Measurements from ENCODE around the gene MOV10L1.

Gene MOV10L1

DNA sequence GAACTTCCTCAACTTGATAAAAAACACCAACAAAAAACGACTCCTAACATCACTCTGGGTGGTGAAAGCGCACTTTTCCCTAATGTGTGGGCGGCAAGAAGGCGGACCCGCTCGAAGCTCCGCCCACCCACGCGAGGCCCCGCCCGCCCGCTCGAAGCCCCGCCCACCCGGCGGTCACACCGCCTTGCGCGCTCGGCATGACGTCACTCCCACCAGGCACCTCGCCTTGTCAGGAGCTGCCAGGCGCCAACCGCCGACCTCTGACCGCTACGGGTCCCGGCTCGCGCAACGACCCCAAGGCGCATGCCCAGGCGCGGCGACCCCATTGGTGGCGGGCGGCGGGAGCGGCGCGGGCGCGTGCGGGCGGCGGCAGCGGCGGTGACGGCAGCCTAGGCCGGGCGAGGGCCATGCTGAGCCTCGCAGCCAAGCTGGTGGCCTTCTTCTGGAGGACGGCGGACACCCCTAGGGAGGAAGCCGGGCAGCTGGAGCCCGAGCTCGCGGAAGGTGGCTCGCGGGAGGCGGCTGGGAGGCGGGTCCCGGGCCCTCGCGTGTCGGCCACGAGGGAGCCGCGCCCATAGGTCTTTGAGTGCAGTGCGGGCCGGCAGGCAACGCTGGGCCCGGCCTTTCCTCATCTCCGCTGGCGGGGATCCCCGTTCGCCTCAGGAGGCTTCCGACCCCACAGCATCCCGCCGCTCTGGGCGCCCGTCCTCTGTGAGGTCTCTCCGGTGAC lies at the start of gene MOV10L1:
MOV10L1 (plus strand) TSS at position 325 of the 730 bp plus-strand sequence; CDS start at position 408, 83 bp downstream.
- DNase-seq: no peak

DNA sequence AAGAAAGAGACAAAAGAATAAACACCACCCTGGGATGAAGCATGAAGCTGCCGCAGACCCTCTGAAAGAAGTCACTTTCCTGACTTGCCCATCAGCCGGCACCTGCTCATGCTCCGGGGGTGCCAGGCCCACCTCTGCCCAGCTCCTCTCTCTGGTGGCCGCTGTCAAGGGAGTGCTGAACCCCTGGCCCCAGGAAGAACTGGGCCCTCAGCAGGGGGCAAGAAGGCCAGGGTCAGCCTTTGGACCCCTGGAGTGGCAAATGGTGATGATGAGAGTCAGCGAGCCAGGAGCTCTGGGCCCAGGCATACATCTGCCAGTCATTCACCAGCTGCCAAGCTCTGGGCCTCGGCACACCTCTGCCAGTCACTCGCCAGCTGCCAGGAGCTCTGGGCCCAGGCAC lies 49.1 kb upstream of the MOV10L1 start:
- DNase-seq: no peak

DNA sequence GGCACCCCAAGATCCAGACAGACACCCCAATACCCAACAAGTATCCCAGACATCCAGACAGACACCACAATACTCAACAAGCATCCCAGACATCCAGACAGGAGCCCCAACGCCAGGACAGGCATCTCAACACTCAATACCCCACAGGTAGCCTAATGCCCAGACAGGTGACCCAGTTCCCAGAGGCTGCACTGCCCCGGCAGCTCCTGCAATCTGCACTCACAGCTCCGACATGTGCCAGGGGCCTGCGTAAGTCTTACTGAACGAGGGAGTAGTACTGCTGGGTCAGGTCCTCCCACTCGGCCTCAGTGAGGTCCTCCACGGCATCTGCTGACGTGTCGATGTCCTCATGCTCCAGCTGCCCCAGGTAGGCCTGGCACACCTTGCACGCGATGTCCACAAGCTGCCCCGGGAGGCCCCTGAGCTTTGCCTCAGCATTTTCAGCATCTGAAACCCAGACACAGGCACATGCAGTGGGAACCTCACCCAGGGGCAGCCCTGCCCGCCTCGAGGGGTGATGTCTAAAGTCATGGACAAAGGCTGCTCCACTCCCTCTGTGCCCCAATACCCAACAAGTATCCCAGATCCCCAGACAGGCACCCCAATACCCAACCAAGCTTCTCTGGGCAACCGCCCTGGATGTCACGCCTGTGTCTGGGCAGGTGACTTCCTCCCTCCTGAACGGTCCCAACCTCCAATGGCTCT lies 48.3 kb upstream of the MOV10L1 start:
- no peak for DNase-seq

DNA sequence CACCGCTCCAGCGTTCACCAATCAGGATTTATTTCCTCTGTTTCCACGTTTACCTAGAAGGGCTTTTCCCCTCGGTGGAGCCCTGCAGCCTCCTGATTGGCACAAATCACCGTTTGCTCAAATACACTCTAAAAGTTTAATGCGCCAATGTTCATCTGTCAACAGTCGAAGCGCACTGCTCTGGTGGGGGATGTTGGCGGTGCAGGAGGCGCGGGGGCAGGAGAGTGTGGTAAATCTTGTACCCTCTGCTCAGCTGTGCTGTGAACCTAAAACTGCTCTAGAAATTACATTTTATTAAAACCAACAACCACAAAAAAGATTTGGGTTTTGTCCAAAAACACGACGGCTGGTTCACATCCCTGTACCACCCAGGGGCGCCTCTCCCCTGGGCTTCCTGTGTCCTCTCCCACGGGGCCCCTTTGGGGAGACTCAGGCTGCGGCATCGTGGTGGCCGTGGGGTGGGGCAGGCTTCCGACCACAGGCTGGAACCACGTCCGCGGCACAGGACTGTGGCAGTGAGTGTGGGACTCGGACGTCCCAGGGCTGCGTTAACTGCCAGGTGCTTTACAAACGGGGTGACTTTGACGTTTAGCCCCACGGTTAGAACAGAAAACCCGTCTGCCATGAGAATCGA lies 45.2 kb upstream of the MOV10L1 start:
- no peak for DNase-seq

DNA sequence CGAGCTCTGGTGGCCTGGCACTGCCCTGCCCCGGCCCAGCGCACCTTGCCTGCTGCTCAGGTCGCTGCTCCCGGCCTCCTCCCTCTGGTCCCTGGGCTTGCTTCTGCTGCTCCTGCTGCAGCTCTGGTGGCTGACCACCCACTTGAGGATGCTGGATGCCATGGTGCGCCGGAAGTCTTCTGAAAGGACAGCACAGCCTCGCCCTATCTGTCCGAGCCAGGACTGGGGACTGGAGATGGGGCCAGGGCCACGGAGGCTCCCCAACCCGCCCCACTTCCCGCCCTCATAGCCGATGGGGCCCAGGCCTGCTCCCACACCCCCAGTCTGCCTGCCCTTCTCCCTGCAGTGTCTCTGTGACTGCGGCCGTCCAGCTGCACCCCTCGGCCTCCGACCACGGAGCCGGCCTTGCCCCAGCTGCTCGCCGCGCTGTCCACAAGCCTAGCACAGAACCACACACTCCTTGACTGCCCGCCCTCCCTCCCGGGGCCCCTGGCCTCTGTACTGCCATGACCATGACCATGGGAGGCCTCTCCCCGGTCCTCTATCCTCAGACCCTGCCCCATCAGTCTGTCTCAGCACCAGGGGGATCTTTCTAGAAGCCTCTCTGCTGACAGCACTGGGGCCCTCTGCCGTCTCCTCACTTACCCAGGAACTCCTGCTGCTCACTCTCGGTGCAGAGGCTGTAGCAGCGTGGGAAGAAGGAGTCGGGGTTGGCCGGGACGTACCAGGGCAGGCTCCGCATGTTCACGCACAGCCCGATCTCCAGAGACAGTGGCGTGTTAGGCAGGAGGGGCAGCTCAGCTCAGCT lies 44.4 kb upstream of the MOV10L1 start:
- DNase-seq: no peak

DNA sequence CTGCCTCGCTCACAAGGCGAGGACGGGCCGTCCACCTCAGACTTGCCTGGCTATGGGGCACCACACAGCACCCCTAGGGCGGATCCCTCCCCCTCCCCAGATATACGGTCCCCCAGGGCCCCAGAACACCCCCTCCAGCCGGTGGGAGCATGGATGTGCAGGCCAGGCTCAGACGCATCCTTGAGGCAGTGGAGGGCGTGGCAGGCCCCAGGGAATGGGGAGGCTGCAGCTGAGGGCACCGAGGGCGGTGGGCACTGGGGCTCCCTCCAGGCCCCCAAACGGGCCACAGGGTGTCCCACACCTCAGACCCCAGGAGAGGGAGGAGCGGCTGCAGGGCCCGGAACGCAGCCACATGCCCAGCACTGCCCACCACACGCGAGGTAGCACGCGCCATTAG lies 43.8 kb upstream of the MOV10L1 start:
- no peak for DNase-seq

DNA sequence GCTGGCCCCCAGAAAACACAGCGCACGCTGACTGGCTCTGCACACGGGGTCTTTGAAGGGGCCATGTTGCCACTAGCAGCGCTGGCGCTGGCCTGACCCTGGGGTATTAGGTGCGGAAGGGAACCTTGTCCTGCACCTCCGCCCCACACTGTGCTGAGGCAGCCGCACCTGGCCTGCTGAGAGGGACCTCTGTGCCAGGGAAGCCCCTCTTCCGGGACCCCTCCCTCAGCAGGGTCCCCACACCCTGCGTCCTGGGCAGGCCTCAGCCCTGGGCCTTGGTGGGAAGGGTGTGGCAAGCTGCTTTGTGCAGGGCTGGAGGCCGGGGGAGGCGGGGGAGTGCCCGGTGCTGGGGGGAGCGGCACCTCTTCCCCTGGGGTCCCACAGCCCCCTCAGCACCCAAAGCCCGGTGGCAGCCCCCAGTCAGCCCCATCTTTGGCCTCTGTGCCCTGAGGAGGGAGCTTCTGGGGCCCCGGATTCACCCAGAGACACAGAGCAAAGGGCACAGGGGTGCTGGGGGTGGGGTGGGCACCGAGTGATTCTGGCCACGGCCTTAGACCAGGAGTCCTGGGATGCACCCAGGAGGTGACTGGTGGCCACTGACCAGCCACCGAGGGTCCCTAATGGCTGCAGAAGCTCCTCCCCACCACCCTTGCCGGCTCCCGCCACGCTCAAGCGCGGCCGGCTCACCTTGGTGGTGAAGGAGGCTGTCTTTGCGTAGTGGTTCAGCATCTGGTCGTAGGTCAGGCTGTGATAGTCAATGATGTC lies 43.1 kb upstream of the MOV10L1 start:
- no peak for DNase-seq

DNA sequence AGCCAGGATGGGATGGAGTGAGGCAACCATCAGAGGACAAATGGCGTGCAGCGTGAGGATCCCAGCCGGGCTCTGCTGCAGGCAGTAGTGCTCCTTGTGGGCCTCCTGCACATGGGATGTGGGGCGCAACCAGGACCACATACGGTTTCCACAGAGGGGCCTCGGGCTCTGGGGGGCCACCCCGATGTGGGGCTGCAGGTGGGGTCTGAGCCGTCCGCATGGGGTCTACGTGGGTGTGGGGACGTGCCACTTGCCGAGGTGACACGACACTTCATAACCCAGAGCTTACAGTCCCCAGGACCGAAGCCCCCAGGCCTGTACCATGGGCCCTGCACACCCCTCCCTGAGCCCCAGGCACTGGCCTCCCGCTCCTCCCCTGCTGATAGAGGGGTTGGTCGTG lies 42.5 kb upstream of the MOV10L1 start:
- no peak for DNase-seq

DNA sequence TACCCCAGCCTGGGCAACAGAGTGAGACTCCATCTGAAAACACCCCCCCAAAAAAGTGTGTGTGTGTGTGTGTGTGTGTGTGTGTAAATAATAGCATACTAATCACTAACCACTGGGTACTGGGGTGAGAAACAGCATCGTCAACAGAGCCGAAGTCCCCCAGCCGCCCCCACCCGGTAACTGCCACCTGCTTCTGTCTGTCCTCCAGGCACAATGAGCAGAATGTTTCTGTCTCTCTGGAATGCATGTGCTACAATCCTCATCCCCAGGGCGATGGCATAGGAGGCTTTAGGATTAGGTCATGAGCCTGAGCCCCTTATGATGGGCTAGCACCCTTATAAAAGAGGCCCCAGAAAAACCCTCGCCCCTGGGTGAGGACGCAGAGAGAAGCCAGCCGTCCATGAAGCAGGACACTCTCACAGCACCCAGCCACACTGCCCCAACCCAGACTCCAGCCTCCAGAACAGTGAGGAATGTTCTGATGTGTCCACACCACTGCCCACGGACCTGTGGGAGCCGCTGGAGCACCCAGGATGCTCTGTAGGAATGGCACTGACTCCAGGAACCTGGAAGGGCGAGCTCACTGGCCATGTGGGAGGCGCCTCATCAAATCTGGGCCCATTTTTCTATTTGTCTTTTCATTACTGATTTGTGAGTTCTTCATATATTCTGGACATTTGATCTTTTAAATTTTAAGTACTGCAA lies 41.6 kb upstream of the MOV10L1 start:
- DNase-seq: no peak

DNA sequence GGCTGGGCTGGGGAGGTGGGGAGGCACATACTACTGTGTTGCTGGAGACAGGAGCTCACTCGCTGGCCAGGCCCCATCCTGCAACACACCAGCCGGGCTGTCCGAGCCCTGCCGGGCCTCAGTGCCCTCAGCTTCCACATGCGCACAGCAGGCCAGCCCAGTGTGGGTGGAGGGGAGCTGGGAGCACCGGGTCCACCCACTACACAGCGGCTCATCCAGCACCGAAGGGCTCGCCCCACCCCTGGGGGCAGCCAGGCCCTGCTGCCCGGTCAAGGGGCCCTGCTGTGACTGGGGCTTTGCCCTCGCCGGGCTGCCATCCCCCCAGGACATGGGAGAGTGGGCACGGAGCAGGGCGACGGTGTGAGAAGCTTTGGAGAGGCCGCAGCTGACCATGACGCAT lies 41.0 kb upstream of the MOV10L1 start:
- no peak for DNase-seq

DNA sequence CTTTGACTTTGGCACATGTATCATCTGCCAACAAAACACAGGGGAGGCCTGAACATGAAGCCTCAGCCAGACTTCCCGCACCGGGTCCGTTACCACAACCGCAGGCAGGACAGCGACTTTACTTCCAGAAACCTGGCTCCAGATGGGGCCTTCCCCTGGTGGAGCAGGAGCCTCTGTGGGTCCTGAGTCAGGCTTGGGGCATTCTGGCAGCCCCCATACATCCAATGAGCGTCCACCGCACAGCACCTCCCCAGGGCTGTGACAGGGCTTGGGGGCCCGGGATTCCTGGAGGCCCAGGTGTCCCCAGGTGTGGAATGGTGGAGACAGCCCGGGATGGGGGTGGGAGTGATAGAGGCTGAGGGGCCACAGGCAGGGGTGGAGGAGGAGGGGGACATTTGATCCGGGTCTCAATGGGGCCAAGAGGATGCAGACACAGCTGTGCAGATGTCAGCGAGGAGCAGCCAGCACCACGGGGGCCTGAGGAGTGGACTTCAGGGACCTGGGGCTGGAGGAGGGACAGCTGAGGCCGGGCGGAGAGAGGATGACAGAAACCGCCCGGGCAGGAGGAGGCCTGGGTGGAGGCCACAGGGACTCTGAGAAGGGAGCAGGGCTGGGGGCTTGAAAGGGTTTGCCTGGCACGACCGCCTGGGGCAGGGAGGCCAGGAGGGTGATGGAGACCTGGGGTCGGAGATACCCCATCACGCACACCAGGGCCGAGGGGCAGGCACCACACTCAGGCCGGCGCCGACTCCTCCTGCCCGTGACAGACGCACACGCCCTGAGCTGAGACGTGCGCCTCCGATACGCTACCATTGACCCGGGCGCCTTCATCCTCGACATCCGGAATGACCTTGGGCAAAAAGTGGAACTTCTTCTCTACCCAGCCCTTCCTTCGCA lies 40.3 kb upstream of the MOV10L1 start:
- no peak for DNase-seq

DNA sequence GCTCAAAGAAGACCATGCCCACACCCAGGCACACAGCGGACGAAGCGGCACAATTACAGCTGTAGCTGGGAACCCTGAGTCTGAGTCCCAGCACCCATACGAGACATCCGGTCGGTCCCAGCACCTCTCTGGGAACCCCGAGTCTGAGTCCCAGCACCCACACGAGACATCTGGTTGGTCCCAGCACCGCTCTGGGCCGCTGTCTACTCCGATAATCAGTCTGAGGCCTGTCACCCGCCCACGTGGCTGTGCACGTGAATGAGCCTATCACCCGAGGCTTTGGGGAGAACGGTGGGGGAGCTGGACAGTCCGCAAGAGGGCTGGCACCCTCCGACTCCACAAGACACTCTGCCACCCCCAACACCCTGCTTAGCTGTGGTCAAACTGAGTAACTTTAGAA lies 37.9 kb upstream of the MOV10L1 start:
- no peak for DNase-seq

DNA sequence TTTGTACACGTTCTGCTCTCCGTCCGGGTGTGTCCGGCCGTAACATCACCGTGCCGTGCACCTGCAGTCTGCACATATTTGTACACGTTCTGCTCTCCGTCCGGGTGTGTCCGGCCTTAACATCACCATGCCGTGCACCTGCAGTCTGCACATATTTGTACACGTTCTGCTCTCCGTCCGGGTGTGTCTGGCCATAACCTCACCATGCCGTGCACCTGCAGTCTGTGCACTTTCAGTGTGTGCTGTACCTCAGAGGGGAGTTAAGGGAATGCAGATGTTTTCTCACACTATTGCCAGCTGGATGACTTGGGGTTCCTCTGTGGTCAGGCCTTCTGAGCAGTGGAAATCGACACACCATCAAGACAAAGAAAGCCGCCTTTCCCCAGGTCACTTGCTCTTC lies 35.9 kb upstream of the MOV10L1 start:
- DNase-seq: no peak

DNA sequence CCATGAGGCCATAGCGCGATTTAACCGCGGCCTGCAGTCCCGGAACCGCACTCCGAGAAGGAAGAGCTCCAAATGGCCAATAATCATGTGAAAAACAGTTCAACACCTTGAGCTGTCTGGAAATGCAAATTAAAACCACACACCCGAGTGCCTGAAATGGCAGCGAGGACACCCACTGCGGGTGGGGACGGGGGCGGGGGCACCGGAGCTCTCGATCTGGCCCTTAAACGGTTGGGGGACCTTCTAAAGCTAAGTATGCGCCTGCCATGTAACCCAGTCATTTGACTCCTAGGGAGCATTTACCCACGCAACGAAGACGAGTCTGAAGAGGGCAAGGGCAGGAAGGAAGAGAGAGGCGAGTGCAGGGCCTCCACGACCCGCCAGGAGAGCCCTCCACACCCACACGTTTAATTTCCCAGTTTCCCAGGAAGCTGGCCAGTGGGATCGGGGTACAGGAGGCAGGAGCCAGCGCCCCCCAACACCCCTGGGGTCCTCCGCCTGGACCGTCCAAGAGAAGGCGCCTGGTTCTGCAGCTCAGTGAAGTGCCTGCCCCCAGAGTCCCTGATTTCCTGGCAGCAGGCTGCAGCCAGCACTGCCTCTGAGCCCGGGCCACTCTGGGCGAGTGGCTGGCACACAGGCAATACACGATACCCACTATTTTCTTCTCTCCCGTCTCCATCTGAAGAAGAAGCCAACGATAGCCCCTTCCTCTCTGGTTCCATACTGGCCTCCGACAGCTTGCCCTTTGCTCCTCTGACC lies 33.4 kb upstream of the MOV10L1 start:
- no peak for DNase-seq

DNA sequence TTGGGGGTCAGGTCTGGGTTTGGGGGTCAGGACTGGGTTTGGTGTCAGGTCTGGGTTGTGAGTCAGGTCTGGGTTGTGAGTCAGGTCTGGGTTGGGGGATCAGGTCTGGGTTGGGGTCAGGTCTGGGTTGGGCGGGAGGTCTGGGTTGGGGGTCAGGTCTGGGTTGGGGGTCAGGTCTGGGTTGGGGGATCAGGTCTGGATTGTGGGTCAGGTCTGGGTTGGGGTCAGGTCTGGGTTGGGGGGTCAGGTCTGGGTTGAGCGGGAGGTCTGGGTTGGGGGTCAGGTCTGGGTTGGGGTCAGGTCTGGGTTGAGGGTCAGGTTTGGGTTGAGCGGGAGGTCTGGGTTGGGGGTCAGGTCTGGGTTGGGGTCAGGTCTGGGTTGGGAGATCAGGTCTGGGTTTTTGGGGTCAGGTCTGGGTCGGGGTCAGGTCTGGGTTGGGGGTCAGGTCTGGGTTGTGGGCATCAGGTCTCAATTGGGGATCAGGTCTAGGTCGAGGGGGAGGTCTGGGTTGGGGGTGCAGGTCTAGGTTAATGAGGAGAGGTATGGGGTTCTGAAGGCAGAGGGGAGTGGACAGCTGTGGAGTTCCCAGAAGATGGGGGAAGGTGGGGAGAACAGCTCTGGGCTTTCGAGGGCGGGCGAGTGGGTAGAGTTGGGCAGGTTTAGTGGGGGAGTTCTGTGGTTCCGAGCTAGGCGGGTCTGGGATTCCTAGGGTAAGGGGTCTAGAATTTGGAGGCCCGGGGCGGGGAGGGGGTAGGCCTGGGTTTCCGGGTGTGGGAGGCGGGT lies 32.3 kb upstream of the MOV10L1 start:
- no peak for DNase-seq

DNA sequence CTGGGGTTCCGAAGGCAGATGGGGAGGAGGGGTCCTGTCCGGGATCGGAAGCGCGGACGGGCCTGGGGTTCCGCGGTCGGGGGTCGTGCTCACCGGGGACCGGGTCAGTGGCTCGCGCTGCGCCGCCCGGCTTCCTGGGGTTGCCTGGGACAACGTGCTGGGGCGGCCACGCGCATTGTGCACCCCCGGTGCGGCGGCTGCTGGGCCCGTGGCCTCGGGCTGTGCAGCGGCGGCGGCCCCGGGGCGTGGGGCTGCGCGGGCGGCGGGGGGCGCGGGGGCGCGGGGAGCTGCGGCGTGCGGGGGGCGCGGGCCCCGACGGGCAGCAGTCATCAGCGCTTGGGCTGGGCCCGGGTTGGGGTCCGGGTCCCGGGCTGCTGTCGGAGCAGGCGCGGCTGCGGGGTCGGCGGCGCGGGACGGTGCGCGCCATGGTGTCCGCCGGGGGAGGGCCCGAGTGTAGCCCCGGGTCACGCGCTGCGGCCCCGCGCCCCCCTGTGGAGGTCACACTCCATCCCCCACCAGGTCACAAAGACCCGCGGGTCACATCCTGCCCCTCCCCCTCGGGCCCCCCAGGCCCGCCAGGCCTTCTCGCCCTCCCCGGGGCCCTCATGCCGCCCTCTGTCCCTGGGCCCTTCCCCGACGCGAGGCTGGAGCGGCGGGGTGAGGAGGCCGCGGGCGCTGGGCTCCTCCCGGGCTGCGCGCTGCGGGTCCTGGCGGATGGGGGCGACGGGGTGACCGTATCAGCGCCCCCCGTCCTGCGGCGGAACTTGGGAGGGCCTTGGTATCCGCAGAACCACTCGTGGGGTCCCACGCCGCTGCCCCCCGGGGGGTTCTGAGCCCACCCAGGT lies 31.5 kb upstream of the MOV10L1 start, which contains the start of gene TTLL8:
TTLL8 (minus strand) TSS at position 238 of the 845 bp plus-strand sequence.
- DNase-seq: no peak

DNA sequence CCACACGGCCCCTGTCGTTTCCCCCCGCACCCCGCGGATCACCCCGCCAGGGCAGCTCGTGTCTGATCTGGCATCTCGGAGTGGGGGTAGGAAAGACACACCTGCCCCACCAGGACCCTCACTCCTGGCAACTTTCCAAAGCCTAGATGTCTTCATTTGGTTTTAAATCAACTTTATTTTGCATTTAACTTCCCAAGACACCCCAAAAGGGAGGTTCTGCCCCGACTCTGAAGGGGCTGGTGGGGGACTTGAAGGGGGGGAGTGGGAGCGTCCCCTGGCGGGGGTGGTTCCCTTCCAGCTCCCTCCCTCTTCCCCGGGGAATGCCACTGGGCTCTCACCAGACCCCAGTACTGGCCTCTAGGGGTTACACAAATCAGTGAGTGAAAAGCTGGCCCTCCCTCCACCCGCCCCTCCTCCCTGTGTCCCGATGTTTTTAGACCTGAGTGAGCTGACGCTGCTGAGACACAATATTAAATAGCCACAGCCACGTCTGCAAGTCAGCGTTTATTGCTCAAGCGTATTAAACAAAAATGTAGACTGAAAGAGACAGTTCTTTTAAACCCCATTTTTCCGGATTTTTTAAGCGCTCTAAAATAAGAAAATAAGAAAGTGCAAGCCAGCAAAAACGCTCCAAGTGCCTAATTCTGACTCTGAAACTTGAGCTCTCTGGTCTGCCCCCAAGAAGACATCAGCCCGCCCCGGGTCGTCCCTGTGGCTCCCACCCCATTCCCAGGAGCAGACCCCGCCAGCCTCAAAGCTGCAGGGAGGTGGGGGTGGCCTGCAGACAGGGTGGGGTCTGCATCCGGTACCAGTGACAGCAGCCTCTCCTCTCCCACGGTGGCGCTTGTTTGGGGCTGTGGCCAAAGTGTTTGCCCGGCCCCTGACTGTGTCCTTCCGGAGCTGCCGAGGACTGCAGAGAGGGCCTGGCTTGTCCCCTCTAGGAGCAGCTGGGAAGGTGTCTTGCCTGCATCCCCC lies 30.6 kb upstream of the MOV10L1 start:
- DNase-seq: no peak
